OCI-LY7 (cell line): ENCODE measurements around the gene KCNA4.
"Not testable (repeated sequence)": the region's sequence is repeated elsewhere in the genome, so short reads cannot be mapped to it uniquely, and the experiment has no call there.

Source experiments
- CTCF ChIP-seq: fragments of 200-600 bp; sonication (generic); conservative IDR thresholded peaks from 2 replicates; pipeline ENCODE4 v1.5.1; 2014; ENCODE audit warnings: mild to moderate bottlenecking, antibody characterized with exemption, low read length, moderate library complexity, mixed read lengths
- EZH2phosphoT487 ChIP-seq: fragments of 200-600 bp; sonication (generic); IDR thresholded peaks from 2 replicates; pipeline ENCODE4 v1.6.1; 2018; ENCODE audit warnings: low read depth, borderline replicate concordance, mild to moderate bottlenecking, mixed run types, antibody characterized with exemption, low read length, moderate library complexity, mixed read lengths

GRCh38 chr11:30034746-30035145 lies 17.9 kb upstream of the KCNA4 start:
- not testable (repeated sequence) for TF ChIP-seq EZH2phosphoT487, CTCF
